NCI-H1048 (cell line): ENCODE data around the gene CALML3.

Source experiments
- DNase-seq: peaks from one replicate; lab custom pipeline; 2025; lab: John Stamatoyannopoulos, UW

Gene CALML3

DNA sequence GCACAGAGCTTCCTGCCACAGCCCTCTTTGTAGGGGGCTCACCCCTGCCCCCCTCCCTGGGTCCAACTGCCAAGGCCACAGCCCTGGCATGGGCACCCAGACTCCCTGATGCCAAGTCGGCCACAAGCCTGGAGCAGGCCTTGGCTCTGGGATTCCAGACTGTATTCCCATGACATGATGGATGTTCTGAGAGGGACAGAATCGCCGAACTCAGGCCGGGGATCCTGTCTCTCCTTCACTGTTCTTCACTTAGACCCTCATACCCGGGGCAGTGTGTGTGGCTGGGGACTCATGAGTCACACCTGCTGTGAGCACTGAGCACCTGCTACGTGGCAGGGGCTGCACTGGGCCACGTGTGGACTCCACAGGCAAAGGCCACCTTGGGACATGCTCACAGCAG, 33.3 kb upstream of the CALML3 start:
- DNase-seq = no peak

DNA sequence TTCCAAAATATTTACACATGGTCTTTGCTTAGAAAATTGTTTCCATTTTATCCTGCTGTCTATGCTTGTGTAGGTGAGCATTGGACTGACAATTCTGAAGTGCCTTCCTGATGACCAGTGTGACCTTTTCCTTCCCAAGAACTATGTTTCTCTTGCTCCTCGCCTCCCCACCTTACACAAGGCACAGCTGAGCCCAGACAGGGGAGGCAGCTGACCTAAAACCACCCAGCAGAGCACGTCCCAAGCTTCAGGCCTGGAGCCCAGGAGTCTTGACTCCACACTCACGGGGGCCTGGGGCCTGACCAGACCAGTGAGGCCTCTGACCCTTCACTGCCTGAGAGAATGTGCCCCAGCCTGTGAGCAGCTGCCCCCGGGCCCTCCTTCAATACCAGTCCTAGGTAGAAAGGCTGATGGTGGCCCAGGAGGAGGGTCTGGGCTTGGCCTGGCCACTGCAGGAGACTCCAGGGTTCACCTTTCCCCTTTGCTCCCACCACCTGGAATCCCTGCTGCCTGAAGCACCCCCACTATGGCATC, 32.4 kb upstream of the CALML3 start:
- no peak for DNase-seq

DNA sequence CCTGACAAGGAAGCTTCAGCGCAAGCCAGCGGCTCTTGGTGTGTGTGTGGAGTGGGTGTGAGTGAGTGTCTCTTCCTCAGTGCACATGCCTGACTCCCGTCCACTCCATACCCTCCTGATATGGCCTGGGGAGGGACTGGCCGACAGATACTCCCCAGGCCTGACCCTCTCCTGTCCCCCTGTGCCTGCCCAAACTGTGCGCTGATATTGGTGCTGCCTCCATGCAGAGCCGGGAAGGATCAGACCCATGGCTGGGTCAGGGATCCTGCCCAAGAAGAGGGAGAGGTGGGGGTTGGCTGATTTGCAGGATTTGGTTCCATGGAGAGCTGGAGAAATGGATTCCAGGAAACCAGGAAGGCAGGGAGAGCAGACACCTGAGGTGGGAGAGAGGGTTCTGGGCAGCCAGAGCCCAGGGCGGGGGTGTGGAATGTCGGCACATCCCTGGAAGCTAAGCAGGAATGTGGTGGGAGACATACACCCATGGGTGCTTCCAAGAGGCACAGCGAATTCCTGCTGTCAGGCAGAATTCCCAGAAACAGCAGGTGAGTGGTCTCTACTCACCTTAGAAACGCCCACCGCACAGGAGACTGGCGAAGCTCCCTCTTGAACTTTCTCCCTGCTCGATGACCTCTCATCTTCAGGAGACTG, 31.7 kb upstream of the CALML3 start:
- DNase-seq = no peak

DNA sequence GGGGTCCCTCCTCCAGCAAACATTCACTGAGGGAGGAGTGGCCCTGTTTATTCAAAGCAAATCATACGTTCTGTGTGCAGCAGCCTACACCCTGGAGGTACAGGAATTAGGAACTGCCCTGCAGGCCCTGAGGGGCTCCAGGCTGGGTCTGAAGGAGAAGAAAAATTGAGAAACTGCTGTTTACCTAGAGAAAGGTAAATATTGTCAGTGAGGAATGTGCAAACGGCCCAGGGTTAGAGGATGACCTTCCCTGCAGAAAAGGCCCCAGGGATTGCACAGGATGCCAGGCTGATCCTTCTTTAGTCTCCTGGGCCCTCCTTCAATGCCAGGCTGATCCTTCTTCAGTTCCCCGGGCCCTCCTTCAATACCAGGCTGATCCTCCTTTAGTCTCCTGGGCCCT, 31.1 kb upstream of the CALML3 start:
- DNase-seq = no peak

DNA sequence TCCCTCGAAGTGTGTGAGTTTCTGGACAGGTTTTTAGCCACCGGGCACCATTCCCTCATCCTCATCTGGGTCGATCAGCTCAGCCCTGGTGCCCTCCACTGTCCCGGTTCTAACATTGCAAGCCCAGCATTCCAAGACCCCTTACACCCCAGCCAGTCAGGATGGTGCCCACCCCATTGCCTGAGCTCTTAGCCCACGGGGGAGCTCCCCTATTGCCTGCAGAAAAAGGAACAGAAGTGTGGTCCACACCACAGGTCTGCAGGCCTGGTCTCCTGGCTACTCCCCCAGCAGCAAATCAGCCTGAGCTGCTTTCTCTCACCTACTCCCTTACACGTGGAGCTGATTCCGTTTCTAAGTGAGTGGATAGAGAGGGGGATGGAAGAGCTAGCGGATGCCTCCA, 30.1 kb upstream of the CALML3 start:
- DNase-seq = no peak

DNA sequence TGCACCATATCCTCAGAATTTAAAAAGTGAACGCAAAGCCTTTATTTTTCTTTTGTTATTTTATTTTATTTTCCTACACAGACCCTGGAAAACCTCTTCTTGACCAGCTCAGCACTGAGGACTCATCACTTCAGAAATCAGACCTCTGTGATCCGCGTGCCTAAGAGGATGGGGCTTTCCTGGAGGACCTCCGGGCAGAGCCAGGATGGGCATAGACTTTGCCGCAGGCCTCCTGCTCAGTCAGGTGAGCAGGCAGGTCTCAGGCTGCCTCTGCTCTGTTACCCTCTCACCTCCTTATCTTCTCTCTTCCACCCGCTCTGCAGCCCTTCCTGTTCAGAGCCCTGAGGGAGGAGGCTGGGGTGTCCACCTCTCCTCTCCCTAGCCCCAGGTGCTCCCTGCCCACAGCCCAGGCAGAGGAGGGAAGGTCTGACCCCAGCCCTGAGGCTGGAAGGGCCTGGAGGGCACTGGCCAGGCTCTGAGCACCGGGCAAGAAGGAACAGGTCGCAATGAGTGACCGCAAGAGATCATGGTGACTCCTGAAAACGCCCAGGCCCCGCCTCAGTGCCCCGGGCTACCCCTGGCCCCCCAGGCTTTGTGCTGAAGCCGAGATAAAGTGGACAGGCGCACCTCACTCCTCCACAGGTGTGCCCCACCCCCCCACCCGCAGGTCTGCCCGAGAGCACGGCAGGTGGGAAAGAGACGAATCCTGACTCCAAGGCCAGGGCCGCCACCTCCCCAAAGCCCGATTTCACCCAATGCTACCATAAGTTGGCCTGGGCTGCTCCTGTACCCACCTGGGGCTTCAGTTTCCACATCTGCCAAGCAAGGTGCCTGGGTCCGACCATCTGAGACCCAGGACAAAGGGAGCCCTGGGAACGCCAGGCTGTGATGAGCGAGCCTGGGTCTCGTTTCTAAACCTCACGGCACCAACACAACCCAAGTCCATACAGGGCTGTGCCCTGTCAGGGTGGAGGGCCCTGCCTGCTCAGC, 28.2 kb upstream of the CALML3 start:
- DNase-seq = no peak

DNA sequence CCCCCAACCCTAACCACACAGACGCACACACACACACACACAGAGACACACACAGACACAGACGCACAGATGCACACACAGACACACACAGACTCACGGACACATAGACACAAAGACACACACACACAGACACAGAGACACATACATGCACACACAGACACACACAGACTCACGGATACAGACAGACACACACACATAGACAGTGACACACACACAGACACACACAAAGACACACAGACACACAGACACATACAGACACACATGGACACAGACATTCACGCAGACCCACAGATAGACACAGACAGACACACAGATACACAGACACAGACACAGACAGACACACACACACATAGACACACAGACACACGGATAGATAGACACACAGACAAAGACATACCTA, 27.5 kb upstream of the CALML3 start:
- no peak for DNase-seq

DNA sequence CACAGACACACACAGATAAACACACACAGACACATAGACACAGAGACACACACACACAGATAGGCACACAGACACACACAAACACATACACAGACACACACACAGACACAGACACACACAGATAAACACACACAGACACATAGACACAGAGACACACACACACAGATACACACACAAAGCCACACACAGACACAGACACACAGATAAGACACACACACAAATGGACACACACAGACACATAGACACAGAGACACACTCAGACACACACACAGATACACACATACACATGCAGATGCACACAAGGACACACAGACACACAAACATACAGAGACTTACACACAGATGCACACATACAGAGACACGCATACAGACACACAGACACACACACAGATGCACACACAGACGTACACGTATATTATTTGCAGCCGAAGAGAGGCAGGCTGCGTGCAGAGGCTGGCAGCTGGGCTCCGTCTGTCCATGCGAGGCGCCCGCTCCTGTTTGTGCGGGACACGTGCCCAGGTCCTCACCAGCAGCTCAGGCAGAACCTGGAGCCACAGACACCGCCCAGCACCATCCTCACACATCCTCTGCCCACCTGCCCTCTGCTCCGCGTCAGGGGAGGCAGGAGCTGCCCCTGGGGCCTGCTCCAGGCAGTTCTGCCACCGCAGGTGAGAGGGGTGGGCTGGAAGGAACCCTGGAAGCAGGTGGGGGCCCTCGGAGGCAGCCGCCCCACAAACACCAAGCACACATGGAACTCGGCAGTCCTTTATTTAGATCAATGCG, 26.6 kb upstream of the CALML3 start:
- DNase-seq = no peak

DNA sequence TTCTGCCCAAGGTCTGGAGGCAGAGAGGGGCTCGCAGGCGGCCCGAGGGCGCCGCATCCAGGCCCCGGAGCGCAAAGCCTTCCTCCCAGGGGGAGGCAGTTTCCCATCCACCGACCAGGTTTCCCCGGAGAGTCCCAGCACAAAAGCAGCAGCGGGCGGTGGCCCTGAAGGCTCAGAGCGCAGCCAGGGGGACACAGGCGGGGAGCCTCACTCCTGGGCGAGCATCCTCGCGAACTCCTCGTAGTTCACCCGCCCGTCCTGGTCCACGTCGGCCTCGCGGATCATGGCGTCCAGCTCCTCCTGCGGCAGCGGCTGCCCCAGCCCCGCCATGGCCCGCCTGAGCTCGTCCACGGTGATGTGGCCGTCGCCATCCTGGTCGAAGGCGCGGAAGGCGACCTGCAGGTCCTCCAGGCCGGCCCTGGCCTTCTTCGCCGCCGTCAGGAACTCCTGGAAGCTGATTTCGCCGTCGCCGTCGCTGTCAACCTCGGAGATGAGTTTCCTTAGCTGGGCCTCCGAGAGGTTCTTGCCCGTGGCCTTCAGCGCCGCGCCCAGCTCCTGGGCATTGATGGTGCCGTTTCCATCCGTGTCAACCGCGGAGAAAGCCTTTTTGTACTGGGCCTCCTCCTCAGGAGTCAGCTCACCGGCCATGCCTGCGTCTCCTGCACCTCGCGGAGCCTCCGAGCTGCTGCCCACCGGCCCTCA, 25.8 kb upstream of the CALML3 start:
- no peak for DNase-seq

DNA sequence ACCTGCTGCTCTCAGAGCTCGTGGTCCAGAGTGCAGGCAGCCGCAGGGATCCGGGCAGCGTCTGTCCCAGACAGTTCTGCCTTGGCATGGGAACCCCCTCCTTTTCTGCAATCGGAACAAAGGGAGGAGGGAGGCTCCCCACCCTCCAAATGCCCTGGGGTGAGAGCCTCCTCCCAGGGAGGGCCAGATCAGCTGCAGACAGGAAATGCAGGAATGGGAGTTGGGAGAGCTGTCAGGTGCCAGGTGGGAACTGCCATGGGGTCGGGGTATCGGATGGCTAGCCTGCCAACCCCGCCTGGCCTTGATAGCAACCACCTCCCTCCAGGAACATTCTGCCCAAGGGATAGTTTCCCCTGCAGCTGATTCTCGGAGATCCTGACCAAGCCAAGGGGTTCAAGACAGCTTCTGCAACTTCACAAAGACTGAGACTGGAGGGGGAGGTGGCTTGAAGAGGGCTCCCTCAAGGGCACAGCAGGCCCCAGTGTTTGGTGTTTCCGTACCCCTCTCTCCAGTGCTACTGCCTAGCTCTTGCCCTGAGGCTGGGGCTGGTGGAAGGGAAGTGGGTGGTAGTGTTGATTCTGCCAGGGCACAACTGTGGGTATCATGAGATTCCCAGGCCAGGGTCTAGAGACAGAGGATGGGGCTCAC, 25.1 kb upstream of the CALML3 start, which contains the start of gene CALML5:
Gene CALML5 (minus strand): TSS at position 78 of the 648 bp plus-strand sequence. CDS start 132 bp downstream, outside the sequence.
- DNase-seq = no peak

DNA sequence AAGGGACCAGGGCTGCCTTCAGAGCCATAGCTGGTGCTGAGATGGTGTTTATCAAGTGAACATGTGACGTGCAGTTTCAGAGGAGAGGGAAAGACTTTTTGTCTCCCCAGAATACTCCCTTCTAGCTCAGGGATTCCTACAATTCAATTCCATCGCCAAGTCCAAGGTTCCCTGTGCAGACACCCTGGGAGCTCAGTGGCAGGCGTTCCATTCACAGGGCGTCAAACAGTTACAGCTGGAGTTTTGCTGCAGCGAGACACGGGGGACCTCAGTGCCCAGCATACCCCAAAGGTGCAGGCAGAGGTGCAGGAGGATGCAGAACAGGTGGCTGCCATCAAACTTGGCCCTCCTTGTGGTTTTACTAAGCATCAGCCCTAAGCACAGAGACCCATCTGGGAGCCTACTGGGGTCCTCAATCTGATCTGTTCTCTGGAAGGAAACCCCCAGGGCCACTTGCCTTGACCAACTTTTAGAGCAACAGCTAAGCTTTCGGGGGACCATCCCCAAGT, 24.5 kb upstream of the CALML3 start:
- DNase-seq = no peak

DNA sequence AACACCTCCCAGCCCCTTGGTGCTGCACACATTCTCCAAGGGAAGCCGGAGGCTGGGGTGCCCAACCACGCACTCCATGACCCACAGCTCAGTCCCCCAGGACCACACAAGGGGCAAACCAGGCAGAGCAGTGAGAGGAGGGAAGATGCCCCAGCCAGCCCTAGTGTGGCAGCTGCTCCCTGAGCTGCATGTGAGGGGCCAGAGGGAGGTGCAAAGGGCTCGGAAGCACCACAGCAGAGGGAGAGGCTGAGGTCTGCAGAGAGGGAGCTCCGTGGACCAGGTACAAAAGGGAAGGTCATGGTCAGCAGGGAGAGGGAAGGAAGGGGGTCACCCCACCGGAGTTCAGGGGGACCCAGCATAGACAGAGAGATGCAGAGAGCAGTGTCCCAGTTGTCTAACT, 23.9 kb upstream of the CALML3 start:
- DNase-seq = no peak

DNA sequence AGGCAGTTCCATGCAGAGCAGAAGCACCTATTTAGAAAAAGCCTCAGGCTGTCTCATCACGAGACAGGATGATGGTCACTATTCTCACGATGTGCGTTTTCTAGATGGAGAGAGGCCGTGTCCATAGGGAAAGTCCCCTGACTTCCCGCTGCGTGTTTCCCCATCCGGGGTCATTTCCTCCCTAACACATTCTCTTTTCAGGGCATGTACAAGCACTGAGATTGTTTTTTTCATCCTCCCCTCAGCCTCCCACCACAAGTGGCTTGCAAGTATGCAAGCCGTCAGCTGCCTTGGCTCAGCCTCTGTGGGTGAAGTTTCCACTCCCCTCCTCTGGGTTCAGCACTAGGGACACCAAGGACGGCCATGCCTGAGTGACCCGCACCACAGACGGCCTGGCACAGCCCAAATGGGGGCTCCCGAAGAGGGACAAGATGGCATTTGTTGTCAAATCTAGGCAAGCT, 22.7 kb upstream of the CALML3 start:
- DNase-seq = no peak

DNA sequence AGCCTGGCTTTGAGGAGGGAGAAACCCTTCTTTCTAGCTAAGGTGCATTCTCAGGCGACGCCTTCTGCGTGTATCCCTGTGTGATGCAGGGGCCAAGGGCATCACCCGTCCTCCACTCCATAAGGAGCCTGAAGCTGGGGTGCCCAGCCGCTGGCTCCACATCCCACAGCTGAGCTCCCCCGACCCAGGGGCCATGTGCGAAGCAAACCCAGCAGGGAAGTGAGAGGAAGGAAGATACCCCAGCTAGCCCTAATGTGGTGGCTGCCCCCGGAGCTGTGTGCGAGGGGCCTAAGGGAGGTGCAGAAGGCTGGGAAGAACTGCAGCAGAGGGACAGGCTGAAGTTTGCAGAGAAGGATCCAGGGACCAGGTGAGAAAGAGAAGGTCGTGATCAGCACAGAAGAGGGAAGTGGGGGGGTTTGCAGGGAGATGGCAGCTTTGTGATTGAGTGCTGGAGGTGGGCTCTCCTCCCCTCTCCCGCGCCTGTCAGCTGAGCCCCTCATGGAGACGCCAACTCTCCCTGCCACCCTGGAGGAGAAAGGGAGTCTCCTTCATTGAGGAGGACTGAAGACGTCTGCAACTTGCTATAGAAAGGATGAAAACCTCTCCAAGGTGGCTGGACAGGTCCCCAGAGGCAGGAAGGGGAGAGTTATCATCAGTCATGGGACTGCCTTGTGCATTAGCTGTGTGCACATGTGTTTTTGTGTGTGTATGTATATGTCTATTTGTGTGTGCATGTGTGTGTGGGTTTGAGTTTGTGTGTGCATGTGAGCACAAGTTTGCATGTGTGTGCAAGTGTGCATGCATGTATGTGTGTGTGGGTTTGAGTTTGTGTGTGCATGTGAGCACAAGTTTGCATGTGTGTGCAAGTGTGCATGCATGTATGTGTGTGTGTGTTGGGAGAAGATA, 21.9 kb upstream of the CALML3 start:
- DNase-seq = no peak

DNA sequence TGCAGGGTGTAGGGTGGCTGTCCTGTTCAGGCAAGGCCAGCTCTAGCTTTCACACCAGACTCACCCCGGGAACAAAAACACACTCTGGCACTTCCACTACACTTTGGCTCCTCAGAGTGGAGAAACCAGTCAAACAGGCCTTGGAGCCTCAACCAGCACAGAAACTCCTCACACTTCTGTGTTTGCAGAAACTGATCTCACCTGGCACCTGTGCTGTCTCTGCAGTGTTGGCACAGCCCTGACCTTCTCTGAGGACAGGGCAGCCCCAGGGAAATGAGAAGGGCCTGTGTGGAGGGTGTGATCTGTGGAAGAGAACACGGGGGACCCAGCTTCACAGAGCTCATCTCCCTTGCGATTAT, 21.3 kb upstream of the CALML3 start:
- DNase-seq = no peak

DNA sequence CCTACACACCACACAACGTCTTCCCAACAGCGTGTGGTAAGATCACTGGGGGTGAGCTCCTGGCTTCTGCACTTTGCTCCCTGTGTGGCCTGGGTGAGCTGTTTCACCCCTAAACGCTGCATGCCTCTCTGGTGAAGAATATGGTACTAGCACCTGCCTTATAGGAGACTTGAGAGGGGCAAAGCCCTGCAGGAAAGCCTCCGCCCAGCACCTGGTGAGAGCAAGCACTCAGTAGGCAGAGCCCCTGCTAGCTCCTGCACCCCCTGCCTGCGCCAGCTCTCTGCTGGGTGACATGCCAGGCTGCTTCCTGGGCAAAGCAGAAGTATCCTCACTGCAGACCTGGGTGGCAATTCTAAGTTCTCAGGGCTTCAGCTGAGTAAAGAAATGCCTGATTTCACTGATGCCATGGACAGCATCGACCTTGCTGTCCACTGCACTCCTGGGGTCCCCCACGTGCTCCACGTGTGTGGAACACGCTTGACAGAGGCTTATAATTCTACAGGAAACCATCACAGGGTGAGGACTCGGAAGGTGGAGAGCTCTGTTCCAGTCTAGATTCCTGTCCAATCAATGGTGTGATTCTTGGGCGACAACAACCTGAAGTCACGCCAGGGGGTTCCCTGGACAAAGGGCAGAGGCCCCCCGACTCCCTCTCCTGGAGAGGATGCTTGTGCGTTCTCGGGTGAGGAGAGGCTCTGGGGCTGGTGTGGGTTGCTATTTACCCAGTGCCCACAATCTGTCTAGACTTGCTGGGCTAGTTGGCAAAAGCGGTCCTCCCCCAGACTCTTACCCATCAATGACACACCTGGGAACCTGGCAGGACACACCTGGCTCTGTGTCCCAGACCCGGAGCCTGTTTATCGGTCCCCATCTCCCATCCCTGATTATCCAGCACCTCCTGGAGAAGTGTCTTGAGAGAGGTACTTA, 20.4 kb upstream of the CALML3 start:
- no peak for DNase-seq

DNA sequence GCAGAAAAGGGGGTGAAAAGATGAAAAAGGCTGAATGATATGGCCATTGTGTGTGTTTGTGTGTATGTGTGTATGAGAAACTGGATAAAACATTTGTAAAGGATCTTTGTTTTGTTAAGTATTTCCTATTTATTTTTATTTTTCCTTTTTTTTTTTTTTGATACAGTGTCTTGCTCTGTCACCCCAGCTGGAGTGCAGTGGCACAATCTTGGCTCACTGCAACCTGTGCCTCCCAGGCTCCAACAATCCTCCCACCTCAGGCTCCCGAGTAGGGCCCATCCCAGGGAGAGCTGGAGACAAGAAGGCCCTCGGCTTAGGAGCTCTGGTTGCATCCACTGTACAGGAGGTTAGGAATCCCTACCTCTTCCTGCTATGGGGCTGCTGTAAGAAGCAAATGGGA, 18.5 kb upstream of the CALML3 start:
- DNase-seq = no peak

DNA sequence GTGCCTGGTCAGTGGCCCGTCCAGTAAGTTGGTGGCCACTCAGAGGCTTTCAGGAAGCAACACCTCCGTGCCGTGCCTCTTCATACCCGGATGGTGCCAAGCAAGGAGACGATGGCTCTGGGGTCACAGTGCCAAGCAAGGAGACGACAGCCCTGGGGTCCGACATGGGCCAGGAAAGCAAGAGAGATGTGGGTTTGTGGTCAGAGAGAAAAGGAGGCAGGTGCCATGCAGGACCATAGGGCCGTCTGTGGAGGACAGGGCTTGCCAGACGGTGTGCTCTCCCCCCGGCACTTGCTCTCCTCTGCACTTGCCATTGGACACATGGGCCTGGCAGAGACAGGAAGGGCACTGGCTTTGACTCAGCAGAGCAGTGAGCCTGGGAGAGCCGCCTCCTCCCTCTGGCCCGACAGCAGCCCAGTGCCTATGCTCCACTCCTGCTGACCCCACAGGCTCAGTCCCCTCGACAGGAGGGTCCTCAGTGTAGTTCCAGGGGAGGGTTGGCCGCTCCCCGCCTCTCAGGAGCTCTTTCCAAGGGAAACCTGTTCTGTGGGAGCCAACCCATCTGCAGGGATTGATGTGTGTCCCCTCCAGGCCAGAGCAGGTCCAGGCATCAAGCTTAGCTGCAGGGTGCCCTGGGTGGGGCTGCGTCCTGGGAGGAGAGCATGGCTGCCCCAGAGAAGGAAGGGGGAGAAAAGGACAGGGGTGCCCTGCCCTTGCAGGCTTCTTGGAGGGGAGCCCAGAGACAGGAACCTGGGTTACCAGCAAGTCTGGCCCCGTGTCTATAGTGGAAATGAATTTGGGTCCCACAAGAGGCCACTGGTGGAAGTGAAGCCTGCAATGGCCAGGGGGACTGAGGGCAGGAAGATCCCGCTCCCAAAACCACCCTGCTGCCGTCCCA, 17.8 kb upstream of the CALML3 start:
- DNase-seq = no peak
